Measurements from ENCODE around the gene MIA2.
"Not testable (repeated sequence)": the region's sequence is repeated elsewhere in the genome, so short reads cannot be mapped to it uniquely, and the experiment has no call there.

The MIA2 gene

GRCh38 chr14:39232554-39233415 is 930 bp upstream of the MIA2 start:
- peak; percentile 33 to 72 for DNase-seq

GRCh38 chr14:39234986-39235385 is 1.3 kb downstream of the MIA2 start:
- not testable (repeated sequence) for DNase-seq

- not testable (repeated sequence) for DNase-seq
Observed at GRCh38 chr14:39235466-39235865, 1.8 kb downstream of the MIA2 start.

- no peak for DNase-seq
Observed at GRCh38 chr14:39240769-39241168, 7.1 kb downstream of the MIA2 start.

- no peak for DNase-seq
Observed at GRCh38 chr14:39241637-39242036, 7.9 kb downstream of the MIA2 start.

GRCh38 chr14:39243831-39244230 is 10.1 kb downstream of the MIA2 start:
- no peak for DNase-seq

- no peak for DNase-seq
Observed at GRCh38 chr14:39246618-39247017, 12.9 kb downstream of the MIA2 start.

GRCh38 chr14:39247256-39247655 is 13.5 kb downstream of the MIA2 start:
- no peak for DNase-seq

- DNase-seq, result no peak
Observed at GRCh38 chr14:39251547-39251946, 17.8 kb downstream of the MIA2 start.

GRCh38 chr14:39257388-39257787 is 23.7 kb downstream of the MIA2 start:
- DNase-seq, result not testable (repeated sequence)

GRCh38 chr14:39258782-39259545 is 25.2 kb downstream of the MIA2 start:
- no peak for DNase-seq

- not testable (repeated sequence) for DNase-seq
Observed at GRCh38 chr14:39260161-39260560, 26.4 kb downstream of the MIA2 start.

- not testable (repeated sequence) for DNase-seq
Observed at GRCh38 chr14:39262214-39262613, 28.5 kb downstream of the MIA2 start.

- DNase-seq, result no peak
Observed at GRCh38 chr14:39264057-39264456, 30.3 kb downstream of the MIA2 start.

- no peak for DNase-seq
Observed at GRCh38 chr14:39264558-39264957, 30.8 kb downstream of the MIA2 start.

GRCh38 chr14:39265033-39265432 is 31.3 kb downstream of the MIA2 start:
- DNase-seq, result no peak

- DNase-seq, result peak; percentile 37 to 39
Observed at GRCh38 chr14:39265806-39266524, 32.2 kb downstream of the MIA2 start.

- DNase-seq, result no peak
Observed at GRCh38 chr14:39266525-39266870, 32.8 kb downstream of the MIA2 start.

GRCh38 chr14:39266871-39267607 is 33.3 kb downstream of the MIA2 start:
- DNase-seq, result peak; percentile 69 to 80

- no peak for DNase-seq
Observed at GRCh38 chr14:39267608-39268005, 33.9 kb downstream of the MIA2 start.

- DNase-seq, result no peak
Observed at GRCh38 chr14:39268393-39268792, 34.7 kb downstream of the MIA2 start.

GRCh38 chr14:39272918-39273317 is 39.2 kb downstream of the MIA2 start:
- no peak for DNase-seq

GRCh38 chr14:39275395-39275794 is 41.7 kb downstream of the MIA2 start:
- no peak for DNase-seq
